Neural progenitor cell (in vitro differentiated cells): ENCODE results near the gene OR5D13.

Experiments used
- CTCF ChIP-seq: fragments of 200-600 bp; sonication (generic); IDR thresholded peaks from 2 replicates; pipeline ENCODE4 v1.5.1; 2017; ENCODE audit warnings: antibody characterized with exemption, mild to moderate bottlenecking
- EZH2 ChIP-seq: fragments of 200-600 bp; sonication (generic); IDR thresholded peaks from 2 replicates; pipeline ENCODE4 v1.6.1; 2017; ENCODE audit warnings: antibody characterized with exemption, mild to moderate bottlenecking, moderate library complexity
- EZH2phosphoT487 ChIP-seq: fragments of 200-600 bp; sonication (generic); IDR thresholded peaks from 2 replicates; pipeline ENCODE4 v1.6.1; 2017; ENCODE audit warnings: antibody characterized with exemption

DNA sequence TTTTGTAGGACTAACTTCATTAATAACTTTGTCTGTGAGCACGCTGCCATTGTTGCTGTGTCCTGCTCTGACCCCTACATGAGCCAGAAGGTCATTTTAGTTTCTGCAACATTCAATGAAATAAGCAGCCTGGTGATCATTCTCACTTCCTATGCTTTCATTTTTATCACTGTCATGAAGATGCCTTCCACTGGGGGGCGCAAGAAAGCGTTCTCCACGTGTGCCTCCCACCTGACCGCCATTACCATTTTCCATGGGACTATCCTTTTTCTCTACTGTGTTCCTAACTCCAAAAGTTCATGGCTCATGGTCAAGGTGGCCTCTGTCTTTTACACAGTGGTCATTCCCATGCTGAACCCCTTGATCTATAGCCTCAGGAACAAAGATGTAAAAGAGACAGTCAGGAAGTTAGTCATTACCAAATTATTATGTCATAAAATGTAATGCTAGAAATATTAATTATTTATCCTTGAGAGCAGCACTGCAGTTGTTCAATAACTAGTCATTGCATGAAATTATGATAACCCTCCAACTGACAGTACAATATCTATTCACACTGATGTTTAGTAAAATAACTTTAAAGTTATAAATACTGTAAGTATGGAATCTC, 46.4 kb upstream of the OR5D13 start:
- no peak for TF ChIP-seq CTCF
- TF ChIP-seq EZH2phosphoT487: no peak
- TF ChIP-seq EZH2: no peak
